Measurements from ENCODE around the gene C19orf47. TPM values are rescaled to one million over a fixed set of nuclear protein-coding genes. Genes with fewer than 3 reads are reported as not detected.

Gene C19orf47
- polyA plus RNA-seq, 3 donors, result 7.6 to 10.2 (median 8.0) TPM

- no peak for TF ChIP-seq CTCF (IDR thresholded peaks at IDR 0.05)
- Mint-ChIP-seq H3K9me3 (peaks cover 0 to 3% (median 0%) of the 10 kb centered on the region in 7 donors), H3K27me3 (ENCODE audit: low read depth in 3 of 3) (peaks cover 0 to 21% (median 17%) of the 10 kb centered on the region in 3 donors), H3K27ac (no peak overlapping the region), H3K36me3 (peaks cover 0 to 3% of the 10 kb centered on the region in 2 donors), H3K4me3 (no peak overlapping the region), H3K4me1 (peaks cover 16% of the 10 kb centered on the region)
- Histone ChIP-seq H3K4me1 (ENCODE audit: control insufficient read depth in 1 of 2, insufficient read depth in 2 of 2, low read length in 2 of 2) (peaks cover 8 to 12% of the 10 kb centered on the region in 2 donors), H3K27ac (ENCODE audit: low read depth in 1 of 2, low read length in 2 of 2) (no peak overlapping the region), H3K79me2 (ENCODE audit: insufficient read depth, low read length) (no peaks in the 10 kb centered on the region), H3K4me2 (replicated peaks; ENCODE audit: extremely low read depth, low read length, poor library complexity, severe bottlenecking) (no peak overlapping the region), H3K9ac (ENCODE audit: insufficient read depth, low read length, poor library complexity, severe bottlenecking) (no peak overlapping the region), H3K4me3 (replicated peaks in 1 of 3; ENCODE audit: low read depth in 2 of 3, low read length in 3 of 3) (no peak overlapping the region), H3K36me3 (replicated peaks in 1 of 2; ENCODE audit: control insufficient read depth in 1 of 2, insufficient read depth in 2 of 2, low read length in 2 of 2) (no peaks in the 10 kb centered on the region), H4K20me1 (ENCODE audit: insufficient read depth, low read length) (no peaks in the 10 kb centered on the region), H3K9me3 (replicated peaks in 1 of 2; ENCODE audit: control insufficient read depth in 1 of 2, insufficient read depth in 1 of 2, low read length in 2 of 2) (no peaks in the 10 kb centered on the region), H2AFZ (ENCODE audit: insufficient read depth, low read depth, low read length, poor library complexity, severe bottlenecking) (no peak overlapping the region), H3K27me3 (ENCODE audit: control insufficient read depth in 2 of 2, insufficient read depth in 2 of 2, low read length in 2 of 2) (no peaks in the 10 kb centered on the region)
- intact Hi-C loops (cut with micrococcal nuclease), result loop anchor here in 1 of 2 donors (10.0 kb wide), 1 partner anchor 92 kb away; no protein-coding TSS in a partner anchor
- WGBS (ENCODE audit: insufficient coverage), result 96% methylated on average over 20 of the region's 20 CpGs
- DNase-seq, result no peak
These were observed 48.8 kb upstream of the C19orf47 start for GRCh38 chr19:40396886-40397567.

- Histone ChIP-seq H3K9ac (ENCODE audit: insufficient read depth, low read length, poor library complexity, severe bottlenecking) (no peak overlapping the region), H3K9me3 (replicated peaks in 1 of 2; ENCODE audit: control insufficient read depth in 1 of 2, insufficient read depth in 1 of 2, low read length in 2 of 2) (no peaks in the 10 kb centered on the region), H3K4me1 (ENCODE audit: control insufficient read depth in 1 of 2, insufficient read depth in 2 of 2, low read length in 2 of 2) (peaks cover 11 to 12% of the 10 kb centered on the region in 2 donors), H3K36me3 (replicated peaks in 1 of 2; ENCODE audit: control insufficient read depth in 1 of 2, insufficient read depth in 2 of 2, low read length in 2 of 2) (no peaks in the 10 kb centered on the region), H2AFZ (ENCODE audit: insufficient read depth, low read depth, low read length, poor library complexity, severe bottlenecking) (no peak overlapping the region), H3K79me2 (ENCODE audit: insufficient read depth, low read length) (no peaks in the 10 kb centered on the region), H3K27me3 (ENCODE audit: control insufficient read depth in 2 of 2, insufficient read depth in 2 of 2, low read length in 2 of 2) (no peaks in the 10 kb centered on the region), H4K20me1 (ENCODE audit: insufficient read depth, low read length) (no peaks in the 10 kb centered on the region), H3K4me2 (replicated peaks; ENCODE audit: extremely low read depth, low read length, poor library complexity, severe bottlenecking) (no peak overlapping the region), H3K4me3 (replicated peaks in 1 of 3; ENCODE audit: low read depth in 2 of 3, low read length in 3 of 3) (no peak overlapping the region), H3K27ac (ENCODE audit: low read depth in 1 of 2, low read length in 2 of 2) (no peak overlapping the region)
- Mint-ChIP-seq H3K36me3 (peaks cover 0 to 3% of the 10 kb centered on the region in 2 donors), H3K4me3 (no peak overlapping the region), H3K27me3 (ENCODE audit: low read depth in 3 of 3) (peaks cover 0 to 21% (median 17%) of the 10 kb centered on the region in 3 donors), H3K4me1 (peaks cover 21% of the 10 kb centered on the region), H3K9me3 (peaks cover 0 to 3% (median 0%) of the 10 kb centered on the region in 7 donors), H3K27ac (peak overlapping the region in 1 of 7 donors; percentile 41)
- no peak for TF ChIP-seq CTCF (IDR thresholded peaks at IDR 0.05)
- 98% methylated on average over 14 of the region's 14 CpGs for WGBS (ENCODE audit: insufficient coverage)
- intact Hi-C loops (cut with micrococcal nuclease), result loop anchor here in 1 of 2 donors (10.0 kb wide), 1 partner anchor 91 kb away; no protein-coding TSS in a partner anchor
- no peak for DNase-seq
These were observed 47.8 kb upstream of the C19orf47 start for GRCh38 chr19:40395956-40396355.

Measured in CD14-positive monocyte (primary cell).